Naive thymus-derived CD8-positive, alpha-beta T cell (primary cell): ENCODE measurements around the gene CA7. TPM values are rescaled to one million over a fixed set of nuclear protein-coding genes. Genes with fewer than 3 reads are reported as not detected.

Source experiments
- ATAC-seq, 2 donors: fragments of 150-1000 bp; cut with Tn5 transposase in 1 of 2; sonication (Bioruptor Pico), chemical (Tn5 transposase) in 1 of 2; 1 replicate in 1 of 2; 2 replicates in 1 of 2; pipeline ENCODE4 v1.10.0; 2021; ENCODE audit warnings: mild to moderate bottlenecking in 2 of 2, moderate library complexity in 2 of 2
- POLR2A ChIA-PET: fragments of 350-600 bp; sonication (Branson Sonifier 250); formaldehyde crosslinking; loops from one replicate; lab custom pipeline; 2021; ENCODE audit warnings: antibody characterized with exemption; lab: Charles Lee
- DNase-seq, 10 donors: peaks; one replicate each; pipeline versions ENCODE4 v3.0.0 to v3.0.0-alpha.2; 2020 to 2022
- H3K27ac Mint-ChIP-seq, 10 donors: one replicate each; pipeline ENCODE4 v1.8.0; 2020 to 2022; ENCODE audit warnings: mild to moderate bottlenecking in 10 of 10, mixed read lengths in 10 of 10, moderate library complexity in 4 of 10, inconsistent platforms in 1 of 10
- H3K27me3 Mint-ChIP-seq, 5 donors: one replicate each; pipeline ENCODE4 v1.8.0; 2021 to 2022; ENCODE audit warnings: mixed read lengths in 5 of 5
- H3K36me3 Mint-ChIP-seq, 3 donors: one replicate each; pipeline ENCODE4 v1.8.0; 2020 to 2022; ENCODE audit warnings: mixed read lengths in 3 of 3, mild to moderate bottlenecking in 2 of 3, inconsistent platforms in 1 of 3
- H3K4me1 Mint-ChIP-seq, 4 donors: one replicate each; pipeline ENCODE4 v1.8.0; 2021 to 2022; ENCODE audit warnings: mixed read lengths in 4 of 4
- H3K4me3 Mint-ChIP-seq, 10 donors: one replicate each; pipeline ENCODE4 v1.8.0; 2020 to 2022; ENCODE audit warnings: mild to moderate bottlenecking in 10 of 10, mixed read lengths in 10 of 10, moderate library complexity in 6 of 10, inconsistent platforms in 1 of 10
- H3K9me3 Mint-ChIP-seq, 9 donors: one replicate each; pipeline ENCODE4 v1.8.0; 2020 to 2022; ENCODE audit warnings: mixed read lengths in 9 of 9, mild to moderate bottlenecking in 3 of 9, inconsistent platforms in 1 of 9, moderate library complexity in 1 of 9
- polyA plus RNA-seq, 3 donors: library from polyadenylated mRNA; unstranded; fragments of 300-500 nt; fragmentation: Illumina TruSeq; gene quantifications; one replicate each; pipeline ENCODE4 v1.2.3, GENCODE V29; 2021
- total RNA-seq, 8 experiments: library from RNA in 2 of 8; stranded (reverse) in 2 of 8; gene quantifications; one replicate each; pipeline ENCODE4 v1.2.3 and lab custom pipeline; 2021 to 2026

CA7 gene
- total and polyA plus RNA-seq, 5 experiments from 2014 or later: not detected

DNA sequence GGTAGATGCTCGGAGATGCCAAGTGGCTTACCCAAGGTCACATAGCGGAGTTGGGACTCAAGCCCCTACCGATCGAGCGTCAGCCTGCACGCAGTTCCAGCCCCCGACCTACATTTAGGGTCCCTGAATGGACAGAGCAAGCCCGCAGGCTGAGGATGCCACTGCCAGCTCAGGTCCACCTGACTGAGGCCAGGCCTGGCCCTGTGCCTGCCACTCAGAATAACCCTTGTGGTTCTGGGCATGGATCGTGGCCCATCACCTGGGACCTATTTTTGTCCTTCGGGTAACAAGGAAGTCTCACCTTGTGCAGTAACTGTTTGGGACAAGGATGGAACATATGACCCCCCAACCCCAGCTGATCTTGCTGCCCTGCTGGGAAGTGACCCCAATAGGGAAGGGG, 57.4 kb downstream of the CA7 start:
- Mint-ChIP-seq H3K27ac (no peak overlapping the region), H3K4me3 (no peak overlapping the region), H3K9me3 (no peaks in the 10 kb centered on the region), H3K27me3 (no peaks in the 10 kb centered on the region), H3K4me1 (peaks cover 7 to 11% (median 8%) of the 10 kb centered on the region in 4 donors), H3K36me3 (no peaks in the 10 kb centered on the region)
- DNase-seq (no peak), ATAC-seq (no peak)
- POLR2A ChIA-PET: no interaction called here

- no peak for DNase-seq
- POLR2A ChIA-PET: no interaction called here
- Mint-ChIP-seq H3K36me3 (no peaks in the 10 kb centered on the region), H3K27ac (no peak overlapping the region), H3K9me3 (no peaks in the 10 kb centered on the region), H3K27me3 (no peaks in the 10 kb centered on the region), H3K4me1 (peaks cover 7 to 11% (median 8%) of the 10 kb centered on the region in 4 donors), H3K4me3 (no peak overlapping the region)
- no peak for ATAC-seq
Observed at GRCh38 chr16:66902648-66903543, 58.7 kb downstream of the CA7 start.

Other genes starting within 250 kb of the CA7 start
- gene CMTM3, start 239.7 kb upstream of the CA7 start, total RNA-seq: 10 to 100 TPM; 55.2 to 55.8 TPM
- 10 to 100 TPM; 76.1 to 81.3 (median 78.5) TPM for gene CMTM3, start 239.7 kb upstream of the CA7 start, polyA plus RNA-seq
- gene CMTM4, start 147.7 kb upstream of the CA7 start, total RNA-seq: 1 to 10 TPM; 2.0 to 3.1 TPM
- under 1 TPM in 2 of 3 donors, not detected in 1; 0.15 to 0.26 TPM for gene CMTM4, start 147.7 kb upstream of the CA7 start, polyA plus RNA-seq
- 10 to 100 TPM; 89.2 to 95.2 TPM for gene DYNC1LI2, start 92.8 kb upstream of the CA7 start, total RNA-seq
- gene DYNC1LI2, start 92.8 kb upstream of the CA7 start, polyA plus RNA-seq: 10 to 100 TPM; 25.7 to 37.3 (median 27.3) TPM
- under 1 TPM; 0.25 to 0.81 TPM for gene TERB1, start 42.8 kb upstream of the CA7 start, total RNA-seq
- not detected for gene TERB1, start 42.8 kb upstream of the CA7 start, polyA plus RNA-seq
- gene NAE1, start 13.4 kb upstream of the CA7 start, total RNA-seq: 100 to 1,000 TPM; 103 to 113 TPM
- 100 to 1,000 TPM in 1 of 3 donors, 10 to 100 TPM in 2; 84.7 to 107 (median 95.7) TPM for gene NAE1, start 13.4 kb upstream of the CA7 start, polyA plus RNA-seq
- 10 to 100 TPM; 10.0 to 11.3 TPM for gene PDP2, start 36.1 kb downstream of the CA7 start, total RNA-seq
- gene PDP2, start 36.1 kb downstream of the CA7 start, polyA plus RNA-seq: 1 to 10 TPM; 1.2 to 1.8 (median 1.7) TPM
- gene CDH16, start 74.5 kb downstream of the CA7 start, total RNA-seq: not detected
- not detected for gene CDH16, start 74.5 kb downstream of the CA7 start, polyA plus RNA-seq
- gene RRAD, start 81.1 kb downstream of the CA7 start, total RNA-seq: under 1 TPM in 1 of 2 experiments, not detected in 1; 0.55 TPM
- gene RRAD, start 81.1 kb downstream of the CA7 start, polyA plus RNA-seq: not detected
- gene CIAO2B, start 90.0 kb downstream of the CA7 start, total RNA-seq: 10 to 100 TPM; 57.6 to 64.4 TPM
- 100 to 1,000 TPM in 1 of 3 donors, 10 to 100 TPM in 2; 86.1 to 110 (median 91.3) TPM for gene CIAO2B, start 90.0 kb downstream of the CA7 start, polyA plus RNA-seq
- gene CES2, start 91.1 kb downstream of the CA7 start, total RNA-seq: 10 to 100 TPM; 56.7 to 62.7 TPM
- gene CES2, start 91.1 kb downstream of the CA7 start, polyA plus RNA-seq: 10 to 100 TPM; 21.1 to 31.2 (median 31.2) TPM
- under 1 TPM; 0.10 to 0.16 TPM for gene CES3, start 116.9 kb downstream of the CA7 start, total RNA-seq
- gene CES3, start 116.9 kb downstream of the CA7 start, polyA plus RNA-seq: not detected
- gene CES4A, start 144.2 kb downstream of the CA7 start, total RNA-seq: 10 to 100 TPM; 10.0 to 13.7 TPM
- gene CES4A, start 144.2 kb downstream of the CA7 start, polyA plus RNA-seq: 1 to 10 TPM in 2 of 3 donors, under 1 TPM in 1; 0.83 to 2.4 (median 1.5) TPM
- 10 to 100 TPM; 91.4 to 95.0 TPM for gene CBFB, start 184.7 kb downstream of the CA7 start, total RNA-seq
- gene CBFB, start 184.7 kb downstream of the CA7 start, polyA plus RNA-seq: 10 to 100 TPM; 61.2 to 79.8 (median 73.5) TPM